GM18498 (cell line): ENCODE results near the gene INO80.
"Not testable (repeated sequence)": the region's sequence is repeated elsewhere in the genome, so short reads cannot be mapped to it uniquely, and the experiment has no call there.

Experiments used
- ATAC-seq: cut with Tn5 transposase; IDR thresholded peaks from one replicate; pipeline ENCODE4 v1.9.1; 2021; ENCODE audit warnings: mild to moderate bottlenecking, moderate library complexity; ENCODE audit not compliant: unreplicated experiment

INO80 gene, protein sequence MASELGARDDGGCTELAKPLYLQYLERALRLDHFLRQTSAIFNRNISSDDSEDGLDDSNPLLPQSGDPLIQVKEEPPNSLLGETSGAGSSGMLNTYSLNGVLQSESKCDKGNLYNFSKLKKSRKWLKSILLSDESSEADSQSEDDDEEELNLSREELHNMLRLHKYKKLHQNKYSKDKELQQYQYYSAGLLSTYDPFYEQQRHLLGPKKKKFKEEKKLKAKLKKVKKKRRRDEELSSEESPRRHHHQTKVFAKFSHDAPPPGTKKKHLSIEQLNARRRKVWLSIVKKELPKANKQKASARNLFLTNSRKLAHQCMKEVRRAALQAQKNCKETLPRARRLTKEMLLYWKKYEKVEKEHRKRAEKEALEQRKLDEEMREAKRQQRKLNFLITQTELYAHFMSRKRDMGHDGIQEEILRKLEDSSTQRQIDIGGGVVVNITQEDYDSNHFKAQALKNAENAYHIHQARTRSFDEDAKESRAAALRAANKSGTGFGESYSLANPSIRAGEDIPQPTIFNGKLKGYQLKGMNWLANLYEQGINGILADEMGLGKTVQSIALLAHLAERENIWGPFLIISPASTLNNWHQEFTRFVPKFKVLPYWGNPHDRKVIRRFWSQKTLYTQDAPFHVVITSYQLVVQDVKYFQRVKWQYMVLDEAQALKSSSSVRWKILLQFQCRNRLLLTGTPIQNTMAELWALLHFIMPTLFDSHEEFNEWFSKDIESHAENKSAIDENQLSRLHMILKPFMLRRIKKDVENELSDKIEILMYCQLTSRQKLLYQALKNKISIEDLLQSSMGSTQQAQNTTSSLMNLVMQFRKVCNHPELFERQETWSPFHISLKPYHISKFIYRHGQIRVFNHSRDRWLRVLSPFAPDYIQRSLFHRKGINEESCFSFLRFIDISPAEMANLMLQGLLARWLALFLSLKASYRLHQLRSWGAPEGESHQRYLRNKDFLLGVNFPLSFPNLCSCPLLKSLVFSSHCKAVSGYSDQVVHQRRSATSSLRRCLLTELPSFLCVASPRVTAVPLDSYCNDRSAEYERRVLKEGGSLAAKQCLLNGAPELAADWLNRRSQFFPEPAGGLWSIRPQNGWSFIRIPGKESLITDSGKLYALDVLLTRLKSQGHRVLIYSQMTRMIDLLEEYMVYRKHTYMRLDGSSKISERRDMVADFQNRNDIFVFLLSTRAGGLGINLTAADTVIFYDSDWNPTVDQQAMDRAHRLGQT (N-terminal part only)

GRCh38 chr15:41116116-41116961 lies at the start of gene INO80:
Gene INO80 (minus strand): TSS chr15:41116280. CDS start chr15:41096310, 19,970 bp downstream.
- ATAC-seq = peak; percentile 79

- no peak for ATAC-seq
Observed at GRCh38 chr15:41161736-41162135, 45.7 kb upstream of the INO80 start.

DNA sequence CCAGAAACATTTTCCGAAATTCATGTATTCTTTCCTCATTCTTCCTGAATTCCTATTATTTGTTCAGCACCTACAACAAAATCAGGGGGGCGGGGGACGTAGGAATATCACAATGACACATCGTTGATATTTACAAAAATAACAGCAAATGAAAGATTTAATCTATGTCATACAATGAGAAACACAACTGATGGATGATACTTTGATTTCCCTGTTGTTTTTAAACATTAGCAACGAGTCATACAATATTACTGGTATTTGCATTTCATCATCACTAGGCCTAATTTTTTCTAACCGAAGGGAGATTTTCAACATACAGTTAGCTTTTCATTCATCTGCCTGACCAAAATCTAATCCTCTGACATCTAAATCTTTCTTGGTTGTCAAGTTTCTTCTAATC lies 45.3 kb upstream of the INO80 start:
- no peak for ATAC-seq

DNA sequence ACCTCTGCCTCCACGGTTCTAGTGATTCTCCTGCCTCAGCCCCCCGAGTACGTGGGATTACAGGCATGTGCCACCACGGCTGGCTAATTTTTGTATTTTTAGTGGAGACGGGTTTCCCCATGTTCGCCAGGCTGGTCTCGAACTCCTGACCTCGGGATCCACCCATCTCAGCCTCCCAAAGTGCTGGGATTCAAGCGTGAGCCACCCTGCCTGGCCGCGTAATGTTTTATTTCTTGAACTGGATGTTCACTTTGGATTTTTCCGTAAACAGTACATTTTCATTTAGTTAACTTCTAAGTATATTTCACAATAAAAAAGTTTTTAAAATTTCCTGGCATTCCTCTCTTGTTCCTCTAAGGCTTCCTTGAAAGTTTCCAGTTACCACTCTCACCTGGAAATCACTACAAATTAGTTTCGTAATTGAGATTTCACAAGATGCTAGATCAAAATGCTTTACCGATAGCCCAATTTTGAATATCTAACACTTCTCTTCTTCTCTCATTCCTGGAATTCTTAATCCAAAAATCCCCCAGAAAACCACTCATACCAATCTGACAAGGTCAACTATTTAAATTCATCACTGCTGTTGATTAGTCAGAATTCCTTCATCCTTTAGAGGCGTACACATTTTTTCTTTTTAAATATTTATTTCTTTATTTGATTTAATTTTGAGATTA lies 44.7 kb upstream of the INO80 start:
- ATAC-seq = no peak

DNA sequence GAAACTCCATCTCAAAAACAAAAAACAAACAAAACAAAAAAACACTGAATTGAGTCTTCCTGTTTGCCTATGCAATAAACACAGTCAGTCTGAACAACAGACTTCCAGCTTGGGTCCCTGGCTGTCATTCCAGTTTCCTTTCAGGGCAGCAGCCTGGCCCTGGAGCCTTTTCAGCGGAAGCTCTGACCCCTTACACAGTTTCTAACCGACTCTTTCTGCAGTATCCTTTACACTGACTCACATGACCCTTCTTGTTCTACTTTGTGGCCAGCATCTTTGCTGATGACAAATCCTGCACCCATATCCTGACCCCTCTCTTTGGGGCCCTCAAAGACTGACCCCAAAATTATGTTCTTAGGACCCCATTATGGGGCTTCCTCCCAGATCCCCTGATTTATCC lies 38.3 kb upstream of the INO80 start:
- no peak for ATAC-seq

GRCh38 chr15:41153733-41154132 lies 37.7 kb upstream of the INO80 start:
- ATAC-seq = no peak

GRCh38 chr15:41151451-41152005 lies 35.4 kb upstream of the INO80 start:
- ATAC-seq = no peak

DNA sequence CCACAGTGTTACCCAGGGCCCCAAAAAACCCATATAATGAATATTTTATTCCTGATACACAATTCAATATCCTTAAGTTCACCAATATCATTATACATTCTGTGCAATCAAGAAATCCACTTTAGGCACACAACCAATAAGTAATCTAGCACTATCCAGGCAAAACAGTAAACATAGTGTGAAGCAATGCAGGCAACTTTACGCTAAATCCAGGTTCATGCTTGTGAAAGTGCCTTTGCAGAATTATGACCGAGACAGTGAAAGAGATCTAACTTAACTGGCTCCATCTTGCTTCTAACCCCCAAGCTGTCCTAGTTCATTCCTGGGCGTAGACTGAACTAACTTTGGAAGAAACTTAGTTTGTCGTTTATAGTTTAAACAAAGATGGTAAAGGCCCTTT lies 34.2 kb upstream of the INO80 start:
- no peak for ATAC-seq

- no peak for ATAC-seq
Observed at GRCh38 chr15:41148065-41148464, 32.0 kb upstream of the INO80 start.

- no peak for ATAC-seq
Observed at GRCh38 chr15:41139619-41140018, 23.5 kb upstream of the INO80 start.

GRCh38 chr15:41139112-41139511 lies 23.0 kb upstream of the INO80 start:
- ATAC-seq = not testable (repeated sequence)

DNA sequence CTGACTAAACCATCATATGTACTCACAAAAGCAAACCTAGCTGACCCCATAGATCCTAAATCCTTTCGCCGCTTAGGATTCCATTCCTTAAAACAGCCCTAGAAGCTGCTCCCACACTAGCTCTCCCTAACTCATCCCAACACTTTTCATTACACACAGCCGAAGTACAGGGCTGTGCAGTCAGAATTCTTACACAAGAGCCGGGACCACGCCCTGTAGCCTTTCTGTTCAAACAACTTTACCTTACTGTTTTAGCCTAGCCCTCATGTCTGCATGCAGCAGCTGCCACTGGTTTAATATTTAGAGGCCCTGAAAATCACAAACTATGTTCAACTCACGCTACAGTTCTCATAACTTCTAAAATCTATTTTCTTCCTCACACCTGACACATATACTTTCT lies 19.5 kb upstream of the INO80 start:
- not testable (repeated sequence) for ATAC-seq

DNA sequence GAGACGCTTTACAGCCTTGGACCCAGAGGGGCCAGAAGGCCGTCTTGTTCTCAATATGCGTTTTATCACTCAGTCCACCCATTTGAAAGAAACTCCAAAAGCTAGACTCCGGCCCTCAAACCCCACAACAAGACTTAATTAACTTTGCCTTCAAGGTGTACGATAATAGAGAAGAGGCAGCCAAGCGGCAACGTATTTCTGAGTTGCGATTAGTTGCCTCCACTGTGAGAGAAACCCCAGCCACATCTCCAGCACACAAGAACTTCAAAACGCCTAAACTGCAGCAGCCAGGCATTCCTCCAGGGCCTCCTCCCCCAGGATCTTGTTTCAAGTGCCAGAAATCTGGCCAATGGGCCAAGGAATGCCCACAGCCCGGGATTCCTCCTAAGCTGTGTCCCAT lies 17.4 kb upstream of the INO80 start:
- ATAC-seq = no peak

GRCh38 chr15:41132094-41132493 lies 16.0 kb upstream of the INO80 start:
- ATAC-seq = not testable (repeated sequence)

DNA sequence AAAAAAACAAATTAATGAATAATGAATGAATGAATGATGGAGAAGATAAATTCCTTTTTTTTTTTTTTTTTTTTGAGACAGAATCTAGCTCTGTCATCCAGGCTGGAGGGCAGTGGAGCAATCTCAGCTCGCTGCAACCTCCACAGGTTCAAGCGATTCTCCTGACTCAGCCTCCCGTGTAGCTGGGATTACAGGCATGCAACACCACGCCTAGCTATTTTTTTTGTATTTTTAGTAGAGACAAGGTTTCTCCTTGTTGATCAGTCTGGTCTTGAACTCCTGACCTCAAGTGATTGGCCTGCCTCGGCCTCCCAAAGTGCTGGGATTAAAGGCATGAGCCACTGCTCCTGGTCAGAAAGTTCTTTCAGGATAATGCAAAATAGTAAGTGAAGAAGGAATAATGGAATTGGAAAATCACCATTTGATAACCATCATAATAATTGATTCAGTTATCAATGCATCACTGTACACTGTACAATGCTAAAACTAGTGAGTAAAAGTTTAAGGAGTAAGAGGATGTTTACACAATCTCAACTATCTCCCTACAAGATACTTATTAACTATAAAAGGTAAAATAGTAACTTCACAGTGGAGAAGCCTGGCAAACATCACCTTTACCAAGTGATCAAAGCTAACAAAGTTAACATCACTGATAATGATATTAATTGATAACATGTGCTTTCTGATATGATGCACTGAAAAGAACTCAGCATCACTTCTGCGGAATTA lies 12.3 kb upstream of the INO80 start:
- no peak for ATAC-seq

DNA sequence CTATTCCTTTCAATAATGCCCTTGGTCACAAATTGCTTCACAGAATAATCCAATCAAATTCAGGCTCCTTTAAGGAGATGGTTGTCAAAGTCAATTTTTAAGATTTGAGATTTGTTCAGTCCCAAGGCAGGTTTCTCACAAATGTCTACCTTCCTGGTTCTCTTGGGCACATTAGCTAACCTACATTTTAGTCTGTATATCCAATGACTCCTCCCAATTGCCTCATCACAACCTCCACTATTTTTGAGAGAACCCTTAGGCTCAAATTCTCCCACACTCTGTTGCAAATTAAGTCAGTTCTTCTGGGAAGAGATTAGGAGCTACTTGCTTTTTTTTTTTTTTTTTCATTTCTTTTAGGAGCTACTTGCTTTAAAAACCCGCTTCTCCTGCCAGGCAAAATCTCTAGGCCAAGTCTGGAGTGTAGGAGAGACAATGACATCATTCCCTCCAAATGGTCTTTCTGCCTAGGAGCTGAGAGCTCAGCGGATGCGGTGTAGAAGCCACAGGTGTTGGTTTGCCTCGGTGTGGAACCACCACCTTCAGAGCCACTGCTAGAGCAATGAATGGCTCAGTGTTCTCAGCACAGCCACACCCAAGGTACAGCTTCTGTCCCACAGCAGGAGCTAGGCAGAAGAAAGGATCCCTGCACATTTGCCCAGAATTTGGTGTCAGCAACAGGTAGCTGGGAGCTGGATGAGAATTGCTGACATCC lies 10.0 kb upstream of the INO80 start:
- ATAC-seq = no peak

DNA sequence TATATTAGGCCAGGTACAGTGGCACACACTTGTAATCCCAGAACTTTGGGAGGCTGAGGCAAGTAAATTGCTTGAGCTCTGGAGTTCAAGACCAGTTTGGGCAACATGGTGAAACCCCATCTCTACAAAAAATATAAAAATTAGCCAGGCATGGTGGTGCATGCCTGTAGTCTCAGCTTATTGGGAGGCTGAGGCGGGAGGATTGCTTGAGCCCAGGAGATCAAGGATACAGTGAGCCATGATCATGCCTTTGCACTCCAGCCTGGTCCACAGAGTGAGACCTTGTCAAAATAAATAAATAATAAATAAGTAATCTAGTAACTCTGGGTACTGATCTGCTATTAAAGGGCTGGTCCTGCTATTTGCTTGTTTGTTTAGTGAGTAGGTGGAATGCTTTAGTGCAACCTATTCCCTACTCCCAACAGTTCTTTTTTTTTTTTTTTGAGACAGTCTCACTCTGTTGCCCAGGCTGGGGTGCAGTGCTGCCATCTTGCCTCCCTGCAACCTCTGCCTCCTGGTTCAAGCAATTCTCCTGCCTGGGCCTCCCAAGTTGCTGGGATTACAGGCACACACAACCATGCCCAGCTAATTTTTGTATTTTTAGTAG lies 9.1 kb upstream of the INO80 start:
- ATAC-seq = no peak

DNA sequence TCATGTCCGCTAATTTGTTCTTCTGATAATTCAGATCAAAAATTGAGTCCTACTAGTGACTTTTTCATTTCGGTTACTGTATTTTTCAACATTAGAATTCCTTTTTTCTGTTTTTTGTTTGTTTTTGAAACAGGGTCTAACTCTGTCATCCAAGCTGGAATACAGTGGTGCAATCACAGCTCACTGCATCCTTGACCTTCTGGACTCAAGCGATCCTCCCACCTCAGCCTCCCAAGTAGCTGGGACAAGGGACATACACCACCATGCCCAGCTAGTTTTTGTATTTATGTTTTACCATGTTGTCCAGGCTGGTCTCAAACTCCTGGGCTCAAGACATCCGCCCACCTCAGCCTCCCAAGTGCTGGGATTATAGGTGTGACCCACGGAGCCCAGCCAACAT lies 8.0 kb upstream of the INO80 start:
- ATAC-seq = no peak
